ENCODE measurements around the gene CLDN4.
"Not testable (repeated sequence)": the region's sequence is repeated elsewhere in the genome, so short reads cannot be mapped to it uniquely, and the experiment has no call there.

The CLDN4 gene

GRCh38 chr7:73839743-73840714, 9.2 kb downstream of the CLDN4 start:
- no peak for TF ChIP-seq CTCF (conservative IDR thresholded peaks at IDR 0.05; ENCODE audit: low read depth, low read length)
- H3K4me3 ChIP-seq (ENCODE audit: low read length) = no peak overlapping the region
- no peak for DNase-seq (ENCODE audit: low read depth)

- no peak overlapping the region for H3K4me3 ChIP-seq (ENCODE audit: low read length)
- no peak for DNase-seq (ENCODE audit: low read depth)
- TF ChIP-seq CTCF (conservative IDR thresholded peaks at IDR 0.05; ENCODE audit: low read depth, low read length) = no peak
These were observed 10.1 kb downstream of the CLDN4 start for GRCh38 chr7:73840715-73841379.

GRCh38 chr7:73841689-73842066, 10.9 kb downstream of the CLDN4 start:
- no peak for DNase-seq (ENCODE audit: low read depth)
- no peak for TF ChIP-seq CTCF (conservative IDR thresholded peaks at IDR 0.05; ENCODE audit: low read depth, low read length)
- peak overlapping the region; percentile 62 for H3K4me3 ChIP-seq (ENCODE audit: low read length)

- H3K4me3 ChIP-seq (ENCODE audit: low read length) = peak within 1 kb of the TSS; percentile 71
- DNase-seq (ENCODE audit: low read depth) = peak; percentile 70
- no peak for TF ChIP-seq CTCF (conservative IDR thresholded peaks at IDR 0.05; ENCODE audit: low read depth, low read length)
These were observed 11.5 kb downstream of the CLDN4 start, which contains the start of gene METTL27 for GRCh38 chr7:73842067-73842976. TSS of gene METTL27 (minus strand) at chr7:73842516. CDS start at chr7:73842140, 376 bp downstream.

GRCh38 chr7:73844131-73844547, 13.3 kb downstream of the CLDN4 start:
- DNase-seq (ENCODE audit: low read depth) = no peak
- no peak for TF ChIP-seq CTCF (conservative IDR thresholded peaks at IDR 0.05; ENCODE audit: low read depth, low read length)
- no peak overlapping the region for H3K4me3 ChIP-seq (ENCODE audit: low read length)

GRCh38 chr7:73844848-73845460, 14.2 kb downstream of the CLDN4 start:
- no peak for DNase-seq (ENCODE audit: low read depth)
- no peak for TF ChIP-seq CTCF (conservative IDR thresholded peaks at IDR 0.05; ENCODE audit: low read depth, low read length)
- H3K4me3 ChIP-seq (ENCODE audit: low read length) = no peak overlapping the region

- not testable (repeated sequence) for DNase-seq (ENCODE audit: low read depth); H3K4me3 ChIP-seq (ENCODE audit: low read length)
These were observed 15.0 kb downstream of the CLDN4 start for GRCh38 chr7:73845701-73846195.

Data from retinal pigment epithelial cell (primary cell).